H1 (cell line): Measurements from ENCODE around the gene ELMO2.

Source experiments
- EZH2 ChIP-seq: fragments of 200-600 bp; sonication (generic); IDR thresholded peaks from 2 replicates; pipeline ENCODE4 v1.7.1; 2012; ENCODE audit warnings: low read depth, mild to moderate bottlenecking, moderate library complexity, low read length, inconsistent platforms; ENCODE audit not compliant: severe bottlenecking
- TF ChIP-seq, protein P1 (sequence below), 3 experiments: IDR thresholded peaks; 1 replicate in 2 of 3; 2 replicates in 1 of 3; pipeline versions ENCODE4 v1.5.1 to v1.6.1; 2011; ENCODE audit warnings: low read length in 3 of 3, mild to moderate bottlenecking in 3 of 3, inconsistent platforms in 2 of 3, low read depth in 1 of 3, moderate library complexity in 1 of 3; ENCODE audit not compliant: insufficient read depth in 1 of 3; ENCODE audit errors: control extremely low read depth in 1 of 3

GRCh38 chr20:46406200-46406985 lies at the start of gene ELMO2:
- TF ChIP-seq, protein P1, sequence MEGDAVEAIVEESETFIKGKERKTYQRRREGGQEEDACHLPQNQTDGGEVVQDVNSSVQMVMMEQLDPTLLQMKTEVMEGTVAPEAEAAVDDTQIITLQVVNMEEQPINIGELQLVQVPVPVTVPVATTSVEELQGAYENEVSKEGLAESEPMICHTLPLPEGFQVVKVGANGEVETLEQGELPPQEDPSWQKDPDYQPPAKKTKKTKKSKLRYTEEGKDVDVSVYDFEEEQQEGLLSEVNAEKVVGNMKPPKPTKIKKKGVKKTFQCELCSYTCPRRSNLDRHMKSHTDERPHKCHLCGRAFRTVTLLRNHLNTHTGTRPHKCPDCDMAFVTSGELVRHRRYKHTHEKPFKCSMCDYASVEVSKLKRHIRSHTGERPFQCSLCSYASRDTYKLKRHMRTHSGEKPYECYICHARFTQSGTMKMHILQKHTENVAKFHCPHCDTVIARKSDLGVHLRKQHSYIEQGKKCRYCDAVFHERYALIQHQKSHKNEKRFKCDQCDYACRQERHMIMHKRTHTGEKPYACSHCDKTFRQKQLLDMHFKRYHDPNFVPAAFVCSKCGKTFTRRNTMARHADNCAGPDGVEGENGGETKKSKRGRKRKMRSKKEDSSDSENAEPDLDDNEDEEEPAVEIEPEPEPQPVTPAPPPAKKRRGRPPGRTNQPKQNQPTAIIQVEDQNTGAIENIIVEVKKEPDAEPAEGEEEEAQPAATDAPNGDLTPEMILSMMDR (IDR thresholded peaks at IDR 0.05; ENCODE audit: control extremely low read depth in 1 of 3, insufficient read depth in 1 of 3, low read depth in 1 of 3, low read length in 3 of 3): no peak; a peak in 1 of 4 replicates
- no peak for TF ChIP-seq EZH2
